Adrenal gland (tissue), 5 donors: ENCODE measurements around the gene HERPUD2.

Experiments used
- CTCF ChIP-seq, 6 experiments: fragments of 450-650 bp in 4 of 6; fragments of 200-600 bp in 2 of 6; sonication (generic) in 1 of 6; IDR thresholded peaks; 1 replicate in 5 of 6; 2 replicates in 1 of 6; pipeline versions ENCODE4 v1.5.1 to v1.8.0; 2016 to 2021; ENCODE audit warnings: antibody characterized with exemption in 6 of 6, mild to moderate bottlenecking in 2 of 6, moderate library complexity in 1 of 6
- POLR2A ChIP-seq, 2 donors: fragments of 450-650 bp; IDR thresholded peaks; one replicate each; pipeline ENCODE4 v1.6.1; 2017; ENCODE audit warnings: antibody characterized with exemption in 2 of 2, mild to moderate bottlenecking in 2 of 2, moderate library complexity in 1 of 2
- donor health status: DM: no; HTN: no; CAD: no.

GRCh38 chr7:35720032-35720431 lies 25.1 kb upstream of the HERPUD2 start:
- TF ChIP-seq CTCF (IDR thresholded peaks at IDR 0.05) (no peak), POLR2A (IDR thresholded peaks at IDR 0.05) (no peak)
